Measurements from ENCODE around the gene CPLX1. TPM values are rescaled to one million over a fixed set of nuclear protein-coding genes. Genes with fewer than 3 reads are reported as not detected.

Gene CPLX1
- total and polyA plus RNA-seq, 3 donors from 2014 or later: 4.4 to 8.2 (median 5.5) TPM

DNA sequence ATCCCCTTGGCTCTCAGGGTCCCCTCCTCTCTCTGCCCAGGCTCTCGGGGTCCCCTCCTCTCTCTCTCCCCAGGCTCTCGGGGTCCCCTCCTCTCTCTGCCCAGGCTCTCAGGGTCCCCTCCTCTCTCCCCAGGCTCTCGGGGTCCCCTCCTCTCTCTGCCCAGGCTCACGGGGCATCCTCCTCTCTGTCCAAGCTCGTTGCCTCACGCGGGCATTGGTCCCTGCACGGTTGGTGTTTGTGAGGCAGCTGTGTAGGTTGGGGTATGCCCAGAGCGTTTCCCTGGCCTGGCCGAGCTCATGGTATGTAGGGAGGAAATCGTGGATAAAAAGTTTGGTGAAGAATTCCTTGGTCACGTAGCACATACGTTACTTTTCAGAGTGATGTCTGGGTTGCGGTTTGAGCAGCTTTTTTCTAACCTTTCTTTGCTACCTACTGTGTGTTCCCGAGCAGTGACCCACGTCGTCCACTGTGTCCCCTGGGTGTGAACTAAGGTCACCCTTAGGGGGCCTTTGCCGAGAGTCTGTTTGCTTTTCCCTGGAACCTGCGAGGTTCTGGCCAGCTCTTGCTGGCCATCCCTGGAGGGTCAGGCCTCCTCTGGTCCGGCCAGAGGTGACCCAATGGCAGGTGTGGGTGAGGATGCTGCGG is 83.7 kb downstream of the CPLX1 start:
- H3K36me3 ChIP-seq (ENCODE audit: low read depth, missing control alignments): no peaks in the 10 kb centered on the region
- H3K27ac ChIP-seq: no peak overlapping the region
- H3K9me3 ChIP-seq: no peaks in the 10 kb centered on the region
- intact Hi-C loops (cut with DNase I; ENCODE audit: low total_unique reads): no loop called here
- H3K4me3 ChIP-seq: no peak overlapping the region
- H3K4me1 ChIP-seq: no peaks in the 10 kb centered on the region
- 77 to 82% methylated on average over 19 to 20 of the region's 21 CpGs for WGBS, 2 donors
- TF ChIP-seq, protein P1, sequence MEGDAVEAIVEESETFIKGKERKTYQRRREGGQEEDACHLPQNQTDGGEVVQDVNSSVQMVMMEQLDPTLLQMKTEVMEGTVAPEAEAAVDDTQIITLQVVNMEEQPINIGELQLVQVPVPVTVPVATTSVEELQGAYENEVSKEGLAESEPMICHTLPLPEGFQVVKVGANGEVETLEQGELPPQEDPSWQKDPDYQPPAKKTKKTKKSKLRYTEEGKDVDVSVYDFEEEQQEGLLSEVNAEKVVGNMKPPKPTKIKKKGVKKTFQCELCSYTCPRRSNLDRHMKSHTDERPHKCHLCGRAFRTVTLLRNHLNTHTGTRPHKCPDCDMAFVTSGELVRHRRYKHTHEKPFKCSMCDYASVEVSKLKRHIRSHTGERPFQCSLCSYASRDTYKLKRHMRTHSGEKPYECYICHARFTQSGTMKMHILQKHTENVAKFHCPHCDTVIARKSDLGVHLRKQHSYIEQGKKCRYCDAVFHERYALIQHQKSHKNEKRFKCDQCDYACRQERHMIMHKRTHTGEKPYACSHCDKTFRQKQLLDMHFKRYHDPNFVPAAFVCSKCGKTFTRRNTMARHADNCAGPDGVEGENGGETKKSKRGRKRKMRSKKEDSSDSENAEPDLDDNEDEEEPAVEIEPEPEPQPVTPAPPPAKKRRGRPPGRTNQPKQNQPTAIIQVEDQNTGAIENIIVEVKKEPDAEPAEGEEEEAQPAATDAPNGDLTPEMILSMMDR (IDR thresholded peaks at IDR 0.05): no peak
- no peak for TF ChIP-seq POLR2A (IDR thresholded peaks at IDR 0.05)
- no peak for DNase-seq
- H3K27me3 ChIP-seq: no peaks in the 10 kb centered on the region

DNA sequence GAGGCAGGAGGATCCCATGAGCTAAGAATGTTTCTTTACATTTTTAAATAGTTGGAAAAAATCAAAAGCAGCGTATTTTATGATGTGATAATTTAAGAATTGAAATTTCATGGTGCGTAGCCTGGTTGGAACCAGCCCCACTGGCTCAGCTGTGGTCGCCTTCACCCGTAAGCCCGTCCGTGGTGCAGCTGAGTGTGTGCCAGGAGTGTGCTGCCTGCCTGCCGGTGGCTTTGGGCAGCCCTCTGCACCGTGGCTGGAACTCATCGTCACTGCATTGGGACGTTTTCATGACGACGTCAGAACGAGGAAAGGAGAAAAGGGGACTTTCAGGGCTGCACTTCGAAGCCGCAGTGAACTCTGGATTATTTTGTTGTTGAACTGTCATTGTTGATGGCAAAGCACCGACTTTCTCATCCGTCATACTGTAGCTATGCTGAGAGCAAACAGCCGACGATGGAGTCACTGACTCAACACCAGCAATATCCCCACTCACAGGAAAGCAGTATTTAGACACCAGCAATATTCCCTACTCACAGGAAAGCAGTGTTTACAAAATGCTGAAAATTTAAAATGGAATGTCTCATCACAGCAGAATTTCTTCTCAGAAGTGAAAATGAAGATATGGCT is 85.2 kb downstream of the CPLX1 start:
- no peak for DNase-seq
- intact Hi-C loops (cut with DNase I; ENCODE audit: low total_unique reads): no loop called here
- Histone ChIP-seq H3K4me3 (no peak overlapping the region), H3K4me1 (no peaks in the 10 kb centered on the region), H3K27me3 (no peaks in the 10 kb centered on the region), H3K36me3 (ENCODE audit: low read depth, missing control alignments) (no peaks in the 10 kb centered on the region), H3K9me3 (no peaks in the 10 kb centered on the region), H3K27ac (no peak overlapping the region)
- TF ChIP-seq POLR2A (IDR thresholded peaks at IDR 0.05): no peak
- TF ChIP-seq, protein P1 (IDR thresholded peaks at IDR 0.05): no peak
- WGBS, 2 donors: 82 to 87% methylated on average over 19 of the region's 19 CpGs

DNA sequence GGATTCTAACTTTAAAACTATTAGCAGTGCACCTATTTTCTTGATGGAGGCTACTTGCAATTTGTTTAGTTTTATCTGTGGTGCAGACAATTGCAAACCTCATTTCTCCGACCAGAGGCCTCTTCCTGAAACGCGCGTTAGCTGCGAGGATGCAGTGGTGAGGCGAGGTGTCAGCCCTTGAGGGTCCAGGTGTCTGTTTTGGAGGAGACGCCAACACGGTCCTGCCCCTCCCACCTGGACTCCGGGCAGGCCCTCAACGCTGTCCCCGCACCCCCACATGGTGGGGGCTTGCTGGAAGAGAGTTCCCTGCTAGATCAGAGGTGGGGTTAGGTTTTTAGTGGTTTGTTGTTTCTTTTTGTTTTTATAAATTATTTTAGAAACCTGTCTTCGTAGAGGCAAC is 85.9 kb downstream of the CPLX1 start:
- Histone ChIP-seq H3K4me1 (no peaks in the 10 kb centered on the region), H3K27me3 (no peaks in the 10 kb centered on the region), H3K36me3 (ENCODE audit: low read depth, missing control alignments) (no peaks in the 10 kb centered on the region), H3K4me3 (no peak overlapping the region), H3K27ac (no peak overlapping the region), H3K9me3 (no peaks in the 10 kb centered on the region)
- intact Hi-C loops (cut with DNase I; ENCODE audit: low total_unique reads): no loop called here
- no peak for DNase-seq
- TF ChIP-seq, protein P1 (IDR thresholded peaks at IDR 0.05): no peak
- TF ChIP-seq POLR2A (IDR thresholded peaks at IDR 0.05): no peak
- 81 to 82% methylated on average over 12 of the region's 12 CpGs for WGBS, 2 donors

DNA sequence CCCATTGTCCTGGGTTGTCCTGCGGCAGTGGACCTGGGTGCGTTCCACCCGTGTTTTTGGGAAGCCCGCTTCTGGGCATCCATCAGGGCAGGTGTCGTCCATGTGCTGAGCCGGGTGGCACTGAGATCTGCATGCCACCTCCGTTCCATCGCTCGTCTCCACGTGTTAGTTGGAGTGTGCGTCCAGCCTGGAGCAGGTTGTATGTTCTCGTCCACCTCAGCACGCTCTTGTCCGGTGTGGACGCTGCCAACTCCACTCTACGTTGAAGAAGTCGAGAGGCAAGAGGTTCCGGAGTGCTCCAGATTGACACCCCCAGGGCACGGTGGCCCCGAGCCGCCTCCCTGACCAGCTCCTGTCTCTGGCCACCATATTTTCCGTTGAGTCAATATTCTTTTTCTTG is 86.4 kb downstream of the CPLX1 start:
- Histone ChIP-seq H3K36me3 (ENCODE audit: low read depth, missing control alignments) (no peaks in the 10 kb centered on the region), H3K4me1 (no peaks in the 10 kb centered on the region), H3K27ac (no peak overlapping the region), H3K27me3 (no peaks in the 10 kb centered on the region), H3K4me3 (no peak overlapping the region), H3K9me3 (no peaks in the 10 kb centered on the region)
- intact Hi-C loops (cut with DNase I; ENCODE audit: low total_unique reads): no loop called here
- WGBS, 2 donors: 93 to 95% methylated on average over 19 to 22 of the region's 22 CpGs
- TF ChIP-seq, protein P1 (IDR thresholded peaks at IDR 0.05): no peak
- no peak for TF ChIP-seq POLR2A (IDR thresholded peaks at IDR 0.05)
- no peak for DNase-seq

Data from testis (tissue), 3 donors.